HEK293T (cell line): Measurements from ENCODE around the gene PHLPP1.

ENCODE experiments used
- CTCF ChIA-PET: fragments of 350-600 bp; formaldehyde crosslinking; extraction: SDS; loops from one replicate; lab custom pipeline; 2021; ENCODE audit warnings: antibody characterized with exemption, inconsistent platforms; lab: Yijun Ruan, JAX
- POLR2A ChIA-PET: fragments of 350-600 bp; formaldehyde crosslinking; extraction: SDS; loops from one replicate; lab custom pipeline; 2020; ENCODE audit warnings: antibody characterized with exemption, inconsistent platforms; lab: Yijun Ruan, JAX
- DNase-seq: peaks from one replicate; pipeline ENCODE4 v3.0.0; 2012; ENCODE audit warnings: mixed read lengths; ENCODE audit errors: extremely low spot score
- ARNT ChIP-seq: fragments of 450-650 bp; IDR thresholded peaks from 2 replicates; pipeline ENCODE4 v1.6.1; 2017; ENCODE audit warnings: mild to moderate bottlenecking
- BHLHE40 ChIP-seq: fragments of 450-650 bp; IDR thresholded peaks from 2 replicates; pipeline ENCODE4 v1.6.1; 2016; ENCODE audit warnings: mild to moderate bottlenecking, moderate library complexity, borderline replicate concordance
- CTBP1 ChIP-seq: fragments of 450-650 bp; IDR thresholded peaks from 2 replicates; pipeline ENCODE4 v1.6.1; 2016; ENCODE audit warnings: borderline replicate concordance
- ELF4 ChIP-seq: fragments of 450-650 bp; IDR thresholded peaks from 2 replicates; pipeline ENCODE4 v1.6.1; 2017; ENCODE audit warnings: antibody characterized with exemption
- FOXA1 ChIP-seq: fragments of 450-650 bp; IDR thresholded peaks from 2 replicates; pipeline ENCODE4 v1.6.1; 2016; ENCODE audit warnings: mild to moderate bottlenecking
- FOXK2 ChIP-seq: fragments of 450-650 bp; IDR thresholded peaks from 2 replicates; pipeline ENCODE4 v1.6.1; 2016; ENCODE audit warnings: mild to moderate bottlenecking
- FOXM1 ChIP-seq: fragments of 450-650 bp; IDR thresholded peaks from 2 replicates; pipeline ENCODE4 v1.6.1; 2017; ENCODE audit warnings: mild to moderate bottlenecking, borderline replicate concordance
- HDGF ChIP-seq: fragments of 450-650 bp; IDR thresholded peaks from 2 replicates; pipeline ENCODE4 v1.6.1; 2017; ENCODE audit warnings: antibody characterized with exemption, borderline replicate concordance
- L3MBTL2 ChIP-seq: fragments of 450-650 bp; conservative IDR thresholded peaks from 2 replicates; pipeline ENCODE4 v1.6.1; 2016; ENCODE audit warnings: mild to moderate bottlenecking
- LEF1 ChIP-seq: fragments of 450-650 bp; IDR thresholded peaks from 2 replicates; pipeline ENCODE4 v1.6.1; 2017; ENCODE audit warnings: mild to moderate bottlenecking, borderline replicate concordance
- NFRKB ChIP-seq: fragments of 450-650 bp; IDR thresholded peaks from 2 replicates; pipeline ENCODE4 v1.6.1; 2016; ENCODE audit warnings: mild to moderate bottlenecking, moderate library complexity
- SP1 ChIP-seq: fragments of 450-650 bp; IDR thresholded peaks from 2 replicates; pipeline ENCODE4 v1.6.1; 2017
- SUZ12 ChIP-seq: fragments of 450-650 bp; IDR thresholded peaks from 2 replicates; pipeline ENCODE4 v1.6.1; 2016; ENCODE audit warnings: mild to moderate bottlenecking
- TARDBP ChIP-seq: fragments of 450-650 bp; IDR thresholded peaks from 2 replicates; pipeline ENCODE4 v1.6.1; 2016
- ZNF384 ChIP-seq: fragments of 450-650 bp; IDR thresholded peaks from 2 replicates; pipeline ENCODE4 v1.6.1; 2016
- TF ChIP-seq, protein P1 (sequence below): fragments of 450-650 bp; IDR thresholded peaks from 2 replicates; pipeline ENCODE4 v1.6.1; 2016

Gene PHLPP1

GRCh38 chr18:62997076-62997475, 281.7 kb downstream of the PHLPP1 start:
- DNase-seq, result no peak
- TF ChIP-seq TARDBP (no peak), ARNT (no peak), HDGF (no peak)
- CTCF ChIA-PET, result no interaction called here
- POLR2A ChIA-PET, result no interaction called here

DNA sequence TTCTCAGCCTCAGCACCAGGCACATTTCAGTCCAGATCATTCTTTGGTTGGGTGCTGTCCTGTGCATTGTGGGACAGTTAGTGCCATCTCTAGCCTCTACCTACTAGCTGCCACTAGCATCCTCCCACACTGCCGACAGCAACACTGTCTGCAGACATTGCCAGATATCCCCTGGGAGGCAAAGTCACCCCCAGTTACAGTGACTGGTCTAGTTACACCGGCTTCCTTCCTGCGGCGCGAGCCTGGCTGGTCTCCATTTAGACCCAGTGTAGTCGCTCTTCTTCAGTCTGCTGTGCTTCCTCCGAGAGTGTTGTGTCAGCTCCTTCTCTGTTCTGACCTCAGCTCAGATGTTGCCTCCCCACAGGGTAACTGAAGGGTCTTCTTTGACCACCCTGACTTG, 283.1 kb downstream of the PHLPP1 start:
- ChIA-PET CTCF (no interaction called here), POLR2A (no interaction called here)
- DNase-seq, result no peak
- TF ChIP-seq TARDBP (no peak), L3MBTL2 (no peak), CTBP1 (no peak), ZNF384 (no peak), LEF1 (no peak), FOXA1 (no peak), ARNT (no peak), FOXK2 (no peak), SUZ12 (no peak), BHLHE40 (no peak), HDGF (no peak), SP1 (no peak), FOXM1 (no peak), NFRKB (no peak), ELF4 (no peak)
- TF ChIP-seq, protein P1, sequence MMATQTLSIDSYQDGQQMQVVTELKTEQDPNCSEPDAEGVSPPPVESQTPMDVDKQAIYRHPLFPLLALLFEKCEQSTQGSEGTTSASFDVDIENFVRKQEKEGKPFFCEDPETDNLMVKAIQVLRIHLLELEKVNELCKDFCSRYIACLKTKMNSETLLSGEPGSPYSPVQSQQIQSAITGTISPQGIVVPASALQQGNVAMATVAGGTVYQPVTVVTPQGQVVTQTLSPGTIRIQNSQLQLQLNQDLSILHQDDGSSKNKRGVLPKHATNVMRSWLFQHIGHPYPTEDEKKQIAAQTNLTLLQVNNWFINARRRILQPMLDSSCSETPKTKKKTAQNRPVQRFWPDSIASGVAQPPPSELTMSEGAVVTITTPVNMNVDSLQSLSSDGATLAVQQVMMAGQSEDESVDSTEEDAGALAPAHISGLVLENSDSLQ, result no peak

DNA sequence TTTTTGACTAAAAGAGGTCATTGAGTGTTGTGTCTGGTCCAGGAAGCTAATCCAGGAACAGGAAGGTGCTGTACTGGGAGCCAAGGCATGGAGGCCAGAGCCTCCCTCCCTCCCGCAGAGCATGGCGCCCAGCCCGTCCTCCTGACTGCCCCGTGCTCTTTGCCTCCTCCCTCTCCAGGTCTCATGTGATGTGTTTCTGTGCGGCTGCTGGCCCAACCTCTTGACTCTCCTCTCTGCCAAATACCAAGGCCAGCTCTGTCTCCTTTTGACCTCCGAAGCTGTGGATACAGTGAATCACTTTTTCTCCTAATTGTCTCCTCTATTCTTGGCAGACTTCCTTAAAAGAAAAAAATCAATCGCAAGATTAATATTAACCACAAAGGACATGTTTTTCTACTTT, 284.1 kb downstream of the PHLPP1 start:
- POLR2A ChIA-PET, result no interaction called here
- no peak for DNase-seq
- no peak for TF ChIP-seq BHLHE40
- TF ChIP-seq ELF4, result no peak
- no peak for TF ChIP-seq CTBP1
- TF ChIP-seq ARNT, result no peak
- TF ChIP-seq FOXK2, result no peak
- no peak for TF ChIP-seq ZNF384
- TF ChIP-seq, protein P1, result no peak
- TF ChIP-seq SUZ12, result no peak
- TF ChIP-seq SP1, result no peak
- no peak for TF ChIP-seq TARDBP
- TF ChIP-seq LEF1, result no peak
- CTCF ChIA-PET, result no interaction called here

DNA sequence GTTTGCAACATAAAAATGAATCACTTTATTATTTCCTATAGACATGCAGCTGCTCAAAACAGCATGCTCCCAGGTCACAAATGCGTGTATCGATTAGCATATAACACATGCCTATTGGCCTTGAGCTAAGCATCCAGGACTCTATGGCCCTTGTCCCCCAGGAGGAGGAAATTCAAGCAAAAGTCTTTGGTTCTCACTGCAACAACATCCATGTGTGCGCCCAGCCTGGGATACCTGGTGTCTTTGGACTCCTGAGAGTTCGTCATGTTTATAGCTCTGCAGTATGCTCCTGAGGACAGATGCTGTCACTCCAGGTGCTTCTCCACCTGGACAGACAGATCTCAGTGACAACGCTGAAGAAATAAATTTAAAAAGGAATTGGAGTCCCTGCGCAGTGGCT, 284.6 kb downstream of the PHLPP1 start:
- POLR2A ChIA-PET, result no interaction called here
- no peak for TF ChIP-seq LEF1
- TF ChIP-seq CTBP1, result no peak
- TF ChIP-seq SUZ12, result no peak
- no peak for TF ChIP-seq TARDBP
- TF ChIP-seq ZNF384, result no peak
- TF ChIP-seq ELF4, result no peak
- TF ChIP-seq, protein P1, result no peak
- TF ChIP-seq FOXM1, result no peak
- TF ChIP-seq HDGF, result no peak
- TF ChIP-seq L3MBTL2, result no peak
- TF ChIP-seq NFRKB, result no peak
- no peak for TF ChIP-seq BHLHE40
- TF ChIP-seq FOXK2, result no peak
- TF ChIP-seq SP1, result no peak
- CTCF ChIA-PET, result no interaction called here
- no peak for DNase-seq

- POLR2A ChIA-PET, result no interaction called here
- TF ChIP-seq ZNF384 (no peak), FOXM1 (no peak), TARDBP (no peak), ARNT (no peak)
- CTCF ChIA-PET, result no interaction called here
- DNase-seq, result no peak
Observed at GRCh38 chr18:63000839-63001238, 285.5 kb downstream of the PHLPP1 start.

GRCh38 chr18:63001861-63002260, 286.5 kb downstream of the PHLPP1 start:
- DNase-seq, result no peak
- TF ChIP-seq FOXM1, result no peak
- TF ChIP-seq SUZ12, result no peak
- TF ChIP-seq LEF1, result no peak
- no peak for TF ChIP-seq ZNF384
- no peak for TF ChIP-seq TARDBP
- no peak for TF ChIP-seq HDGF
- TF ChIP-seq ELF4, result no peak
- TF ChIP-seq NFRKB, result no peak
- TF ChIP-seq L3MBTL2, result no peak
- CTCF ChIA-PET, result interaction anchor here (0.9 kb wide), 1 partner anchor 14 kb away, joined by 3 read pairs; no protein-coding TSS in a partner anchor
- POLR2A ChIA-PET, result no interaction called here

GRCh38 chr18:63002305-63002704, 287.0 kb downstream of the PHLPP1 start:
- TF ChIP-seq LEF1 (no peak), SP1 (no peak), FOXM1 (no peak), CTBP1 (no peak), ZNF384 (no peak), ARNT (no peak), BHLHE40 (no peak), FOXK2 (no peak), HDGF (no peak), FOXA1 (no peak), ELF4 (no peak), SUZ12 (no peak), NFRKB (no peak), TARDBP (no peak), L3MBTL2 (no peak)
- TF ChIP-seq, protein P1, result no peak
- POLR2A ChIA-PET, result no interaction called here
- CTCF ChIA-PET, result interaction anchor here (0.9 kb wide), 1 partner anchor 14 kb away, joined by 3 read pairs; no protein-coding TSS in a partner anchor

More at GRCh38 chr18:63002305-63002704, 287.0 kb downstream of the PHLPP1 start:
- no peak for DNase-seq
